Neutrophil (primary cell): Measurements from ENCODE around the gene CYFIP2.

Source experiments
- H3K27ac ChIP-seq: fragments of 200-600 bp; sonication (generic); 2 replicates; pipeline ENCODE4 v1.5.1; 2016; ENCODE audit warnings: mild to moderate bottlenecking, moderate library complexity
- H3K27me3 ChIP-seq: fragments of 200-600 bp; sonication (generic); 2 replicates; pipeline ENCODE4 v1.6.0; 2016; ENCODE audit warnings: mild to moderate bottlenecking
- H3K36me3 ChIP-seq: fragments of 200-600 bp; sonication (generic); 2 replicates; pipeline ENCODE4 v1.5.1; 2017
- H3K4me1 ChIP-seq, 2 experiments: fragments of 200-600 bp in 1 of 2; sonication (generic) in 1 of 2; 1 replicate in 1 of 2; 2 replicates in 1 of 2; pipeline versions ENCODE4 v1.5.1 to v1.6.1; 2013 to 2016; ENCODE audit warnings: low read depth in 1 of 2, low read length in 1 of 2, mild to moderate bottlenecking in 1 of 2, moderate library complexity in 1 of 2; ENCODE audit not compliant: control insufficient read depth in 1 of 2, insufficient read depth in 1 of 2
- H3K4me3 ChIP-seq, 2 experiments: fragments of 200-600 bp in 1 of 2; sonication (generic) in 1 of 2; 1 replicate in 1 of 2; 2 replicates in 1 of 2; pipeline ENCODE4 v1.5.1; 2013 to 2016; ENCODE audit warnings: low read depth in 1 of 2, low read length in 1 of 2, mild to moderate bottlenecking in 1 of 2, moderate library complexity in 1 of 2
- H3K9me3 ChIP-seq: fragments of 200-600 bp; sonication (generic); 2 replicates; pipeline ENCODE4 v1.5.1; 2016
- CTCF ChIP-seq: fragments of 200-600 bp; sonication (generic); IDR thresholded peaks from 2 replicates; pipeline ENCODE4 v1.5.1; 2016; ENCODE audit warnings: antibody characterized with exemption

Gene CYFIP2

GRCh38 chr5:157328277-157328912 lies 62.5 kb downstream of the CYFIP2 start:
- peak; percentile 91 for TF ChIP-seq CTCF
- peaks cover 87% of the 10 kb centered on the region for H3K36me3 ChIP-seq
- peak overlapping the region; percentile 5 to 35 for H3K4me3 ChIP-seq
- H3K27me3 ChIP-seq: no peaks in the 10 kb centered on the region
- peaks cover 28 to 33% of the 10 kb centered on the region in 2 experiments for H3K4me1 ChIP-seq
- H3K27ac ChIP-seq: peak overlapping the region; percentile 93
- H3K9me3 ChIP-seq: peaks cover 1% of the 10 kb centered on the region

GRCh38 chr5:157331807-157332206 lies 65.9 kb downstream of the CYFIP2 start:
- Histone ChIP-seq H3K9me3 (no peaks in the 10 kb centered on the region), H3K4me1 (peaks cover 28 to 37% of the 10 kb centered on the region in 2 experiments), H3K4me3 (no peak overlapping the region), H3K27me3 (no peaks in the 10 kb centered on the region), H3K36me3 (peaks cover 87% of the 10 kb centered on the region), H3K27ac (no peak overlapping the region)
- no peak for TF ChIP-seq CTCF

GRCh38 chr5:157335534-157336422 lies 69.9 kb downstream of the CYFIP2 start:
- Histone ChIP-seq H3K36me3 (peaks cover 100% of the 10 kb centered on the region), H3K27ac (peak overlapping the region; percentile 56), H3K9me3 (peaks cover 5% of the 10 kb centered on the region), H3K4me1 (peaks cover 0 to 5% of the 10 kb centered on the region in 2 experiments), H3K4me3 (no peak overlapping the region), H3K27me3 (no peaks in the 10 kb centered on the region)
- TF ChIP-seq CTCF: no peak

GRCh38 chr5:157336423-157336744 lies 70.5 kb downstream of the CYFIP2 start:
- peaks cover 5% of the 10 kb centered on the region for H3K9me3 ChIP-seq
- H3K4me3 ChIP-seq: no peak overlapping the region
- H3K27me3 ChIP-seq: no peaks in the 10 kb centered on the region
- H3K36me3 ChIP-seq: peaks cover 100% of the 10 kb centered on the region
- peak overlapping the region; percentile 56 for H3K27ac ChIP-seq
- H3K4me1 ChIP-seq: peaks cover 0 to 5% of the 10 kb centered on the region in 2 experiments
- TF ChIP-seq CTCF: no peak

- peaks cover 100% of the 10 kb centered on the region for H3K36me3 ChIP-seq
These were observed 73.5 kb downstream of the CYFIP2 start for GRCh38 chr5:157339409-157339808.

More at GRCh38 chr5:157339409-157339808, 73.5 kb downstream of the CYFIP2 start:
- H3K27me3 ChIP-seq: no peaks in the 10 kb centered on the region
- no peak overlapping the region for H3K27ac ChIP-seq
- H3K4me1 ChIP-seq: peaks cover 0 to 5% of the 10 kb centered on the region in 2 experiments
- TF ChIP-seq CTCF: no peak
- no peak overlapping the region for H3K4me3 ChIP-seq
- peaks cover 5% of the 10 kb centered on the region for H3K9me3 ChIP-seq
